Measurements from ENCODE around the gene DXO.
A peak's percentile ranks its signal among the peaks of the same experiment; 100 is the strongest.

The DXO gene

GRCh38 chr6:31966506-31966905 lies 5.4 kb downstream of the DXO start:
- no peak overlapping the region for H3K27ac ChIP-seq
- no peak overlapping the region for H3K4me3 ChIP-seq (ENCODE audit: low read depth, low read length)
- H3K36me3 ChIP-seq (replicated peaks) = peaks cover 71% of the 10 kb centered on the region
- TF ChIP-seq CTCF (IDR thresholded peaks at IDR 0.05; ENCODE audit: low read depth, low read length, missing control alignments) = no peak
- DNase-seq = no peak
- in situ Hi-C loops (cut with HindIII; ENCODE audit: low pct_ligation_motif_present, low sequenced_read_pairs) = no loop called here
- H3K27me3 ChIP-seq (replicated peaks) = no peaks in the 10 kb centered on the region

- no peak for DNase-seq
- Histone ChIP-seq H3K4me3 (ENCODE audit: low read depth, low read length) (no peak overlapping the region), H3K36me3 (replicated peaks) (peaks cover 79% of the 10 kb centered on the region), H3K27ac (no peak overlapping the region), H3K27me3 (replicated peaks) (no peaks in the 10 kb centered on the region)
- no peak for TF ChIP-seq CTCF (IDR thresholded peaks at IDR 0.05; ENCODE audit: low read depth, low read length, missing control alignments)
- in situ Hi-C loops (cut with HindIII; ENCODE audit: low pct_ligation_motif_present, low sequenced_read_pairs) = no loop called here
Measured at GRCh38 chr6:31965700-31966099, 6.2 kb downstream of the DXO start.

- no peak for DNase-seq
- TF ChIP-seq CTCF (IDR thresholded peaks at IDR 0.05; ENCODE audit: low read depth, low read length, missing control alignments) = no peak
- in situ Hi-C loops (cut with HindIII; ENCODE audit: low pct_ligation_motif_present, low sequenced_read_pairs) = no loop called here
- Histone ChIP-seq H3K27ac (no peak overlapping the region), H3K4me3 (ENCODE audit: low read depth, low read length) (no peak overlapping the region), H3K36me3 (replicated peaks) (peaks cover 69% of the 10 kb centered on the region), H3K27me3 (replicated peaks) (no peaks in the 10 kb centered on the region)
Measured at GRCh38 chr6:31963921-31964320, 8.0 kb downstream of the DXO start.

- TF ChIP-seq CTCF (IDR thresholded peaks at IDR 0.05; ENCODE audit: low read depth, low read length, missing control alignments) = no peak
- Histone ChIP-seq H3K36me3 (replicated peaks) (peaks cover 47% of the 10 kb centered on the region), H3K27ac (no peak overlapping the region)
Measured at GRCh38 chr6:31961616-31962015, 10.3 kb downstream of the DXO start.

GRCh38 chr6:31958741-31959739 lies 12.9 kb downstream of the DXO start, which contains the start of the genes NELFE and SKIC2:
TSS of gene NELFE (minus strand) at chr6:31958971. CDS start at chr6:31958446, 525 bp downstream.
TSS of gene SKIC2 (plus strand) at chr6:31959175. CDS start at chr6:31959193, 18 bp downstream.
- peaks cover 47% of the 10 kb centered on the region for H3K36me3 ChIP-seq (replicated peaks)
- peak within 1 kb of the TSS; percentile 51 for H3K27ac ChIP-seq
- in situ Hi-C loops (cut with HindIII; ENCODE audit: low pct_ligation_motif_present, low sequenced_read_pairs) = no loop called here
- TF ChIP-seq CTCF (IDR thresholded peaks at IDR 0.05; ENCODE audit: low read depth, low read length, missing control alignments) = no peak
- H3K27me3 ChIP-seq (replicated peaks) = no peaks in the 10 kb centered on the region
- peak within 1 kb of the TSS; percentile 100 for H3K4me3 ChIP-seq (ENCODE audit: low read depth, low read length)
- peak; percentile 97 for DNase-seq

More at GRCh38 chr6:31961616-31962015, 10.3 kb downstream of the DXO start:
- no peak overlapping the region for H3K4me3 ChIP-seq (ENCODE audit: low read depth, low read length)
- H3K27me3 ChIP-seq (replicated peaks) = no peaks in the 10 kb centered on the region
- DNase-seq = no peak
- in situ Hi-C loops (cut with HindIII; ENCODE audit: low pct_ligation_motif_present, low sequenced_read_pairs) = no loop called here
